Keratinocyte (primary cell): Measurements from ENCODE around the gene CNTF. TPM values are rescaled to one million over a fixed set of nuclear protein-coding genes. Genes with fewer than 3 reads are reported as not detected.

ENCODE experiments used
- DNase-seq: peaks from one replicate; pipeline ENCODE4 v3.0.0-alpha.2; 2011; ENCODE audit warnings: low read depth, missing footprints, low spot score
- FAIRE-seq: peaks from 2 replicates; lab custom pipeline; 2011; peaks lifted over from hg19 to GRCh38; lab: Jason Lieb, UNC
- H2AFZ ChIP-seq: 2 replicates; pipeline ENCODE4 v1.6.0; 2012; ENCODE audit warnings: low read length, control low read depth, inconsistent platforms; ENCODE audit not compliant: control insufficient read depth
- H3K27ac ChIP-seq: 2 replicates; pipeline ENCODE4 v1.5.1; 2011; ENCODE audit warnings: low read length; ENCODE audit not compliant: control insufficient read depth, insufficient read depth
- H3K27me3 ChIP-seq: 3 replicates; pipeline ENCODE4 v1.6.0; 2011; ENCODE audit warnings: low read length; ENCODE audit not compliant: control insufficient read depth, insufficient read depth; ENCODE audit errors: extremely low read depth
- H3K36me3 ChIP-seq, 2 experiments: 2 replicates in 1 of 2; 3 replicates in 1 of 2; pipeline ENCODE4 v1.5.1; 2011; ENCODE audit warnings: low read length in 2 of 2, mild to moderate bottlenecking in 1 of 2; ENCODE audit not compliant: control insufficient read depth in 2 of 2, insufficient read depth in 2 of 2; ENCODE audit errors: extremely low read depth in 1 of 2
- H3K4me1 ChIP-seq: 3 replicates; pipeline ENCODE4 v1.5.1; 2011; ENCODE audit warnings: low read length; ENCODE audit not compliant: control insufficient read depth, insufficient read depth; ENCODE audit errors: extremely low read depth
- H3K4me2 ChIP-seq: 3 replicates; pipeline ENCODE4 v1.6.0; 2011; ENCODE audit warnings: low read depth, low read length; ENCODE audit not compliant: control insufficient read depth, insufficient read depth; ENCODE audit errors: extremely low read depth
- H3K4me3 ChIP-seq, 3 experiments: fragments of 200-600 bp in 1 of 3; sonication (generic) in 1 of 3; 2 replicates in 2 of 3; 3 replicates in 1 of 3; pipeline ENCODE4 v1.5.1; 2011 to 2016; ENCODE audit warnings: low read length in 3 of 3, mild to moderate bottlenecking in 3 of 3, control low read depth in 2 of 3, inconsistent platforms in 1 of 3, low read depth in 1 of 3, mixed read lengths in 1 of 3, mixed run types in 1 of 3, moderate library complexity in 1 of 3; ENCODE audit not compliant: control insufficient read depth in 2 of 3, insufficient read depth in 2 of 3; ENCODE audit errors: extremely low read depth in 1 of 3
- H3K79me2 ChIP-seq: 2 replicates; pipeline ENCODE4 v1.6.0; 2012; ENCODE audit warnings: low read length; ENCODE audit not compliant: control insufficient read depth, insufficient read depth
- H3K9ac ChIP-seq: 3 replicates; pipeline ENCODE4 v1.6.0; 2011; ENCODE audit warnings: low read length; ENCODE audit not compliant: control insufficient read depth, insufficient read depth; ENCODE audit errors: extremely low read depth
- H3K9me1 ChIP-seq: 3 replicates; pipeline ENCODE4 v1.6.0; 2011; ENCODE audit warnings: low read length; ENCODE audit not compliant: control insufficient read depth, insufficient read depth; ENCODE audit errors: extremely low read depth
- H3K9me3 ChIP-seq: 2 replicates; pipeline ENCODE4 v1.5.1; 2012; ENCODE audit warnings: low read depth, low read length; ENCODE audit not compliant: control insufficient read depth
- H4K20me1 ChIP-seq: 3 replicates; pipeline ENCODE4 v1.6.0; 2011; ENCODE audit warnings: low read length; ENCODE audit not compliant: control insufficient read depth, insufficient read depth; ENCODE audit errors: extremely low read depth
- CTCF ChIP-seq, 3 experiments: IDR thresholded peaks in 1 of 3; conservative IDR thresholded peaks in 1 of 3; optimal IDR thresholded peaks in 1 of 3; 2 replicates in 2 of 3; 3 replicates in 1 of 3; pipeline versions ENCODE3 to v1.5.1; 2011; ENCODE audit warnings: low read length in 3 of 3, mild to moderate bottlenecking in 3 of 3, moderate library complexity in 2 of 3, control low read depth in 1 of 3, inconsistent platforms in 1 of 3; ENCODE audit not compliant: insufficient read depth in 2 of 3; ENCODE audit errors: extremely low read depth in 1 of 3
- EZH2 ChIP-seq: IDR thresholded peaks from one replicate; pipeline ENCODE4 v1.6.1; 2012; ENCODE audit warnings: inconsistent platforms, mild to moderate bottlenecking, low read length, moderate library complexity
- dilution Hi-C: fragments of 300-500 bp; cut with MboI; formaldehyde crosslinking; loops from one replicate; pipeline ENCODE4 v1.7.0; 2020; ENCODE audit warnings: low sequenced_read_pairs; ENCODE audit not compliant: extremely low pct_ligation_motif_present
- polyA plus RNA-seq, 5 experiments: library from polyadenylated mRNA; depleted of rRNA in 3 of 5; stranded (reverse) in 3 of 5; stranded (forward) in 1 of 5; unstranded in 1 of 5; fragments of >200 nt; gene quantifications; 1 replicate in 1 of 5; 2 replicates in 3 of 5; 3 replicates in 1 of 5; pipeline versions ENCODE4 v1.2.1 to v1.2.3, GENCODE V29; 2011 to 2012; ENCODE audit warnings: missing spikeins in 2 of 5, low read depth in 1 of 5, low replicate concordance in 1 of 5

The CNTF gene
- polyA plus RNA-seq, 1 donor (not counting 4 experiments of a cell fraction or from before 2014, with no cell fraction given): 1.9 TPM

GRCh38 chr11:58608331-58608730 lies 14.1 kb upstream of the CNTF start:
- Histone ChIP-seq H4K20me1 (no peaks in the 10 kb centered on the region), H3K36me3 (peaks cover 9 to 11% of the 10 kb centered on the region in 2 experiments), H2AFZ (no peak overlapping the region), H3K4me2 (no peak overlapping the region), H3K27me3 (no peaks in the 10 kb centered on the region), H3K4me3 (no peak overlapping the region), H3K9ac (no peak overlapping the region), H3K9me3 (no peaks in the 10 kb centered on the region), H3K9me1 (no peaks in the 10 kb centered on the region), H3K27ac (no peak overlapping the region), H3K4me1 (no peaks in the 10 kb centered on the region), H3K79me2 (peaks cover 63% of the 10 kb centered on the region)
- TF ChIP-seq CTCF (optimal IDR thresholded peaks at IDR 0.05 in 1 of 3, IDR thresholded peaks at IDR 0.05 in 1 of 3, conservative IDR thresholded peaks at IDR 0.05 in 1 of 3; ENCODE audit: extremely low read depth in 1 of 3, insufficient read depth in 2 of 3, low read length in 3 of 3) (no peak), EZH2 (no peak)
- no peak for FAIRE-seq
- no peak for DNase-seq
- dilution Hi-C loops: loop anchor here (10.0 kb wide), 1 partner anchor 546 kb away; no protein-coding TSS in a partner anchor

- Histone ChIP-seq H3K27me3 (no peaks in the 10 kb centered on the region), H3K79me2 (peaks cover 49% of the 10 kb centered on the region), H3K4me1 (no peaks in the 10 kb centered on the region), H3K4me2 (no peak overlapping the region), H3K9me1 (no peaks in the 10 kb centered on the region), H3K9ac (no peak overlapping the region), H3K36me3 (peaks cover 16 to 19% of the 10 kb centered on the region in 2 experiments), H4K20me1 (no peaks in the 10 kb centered on the region), H2AFZ (no peak overlapping the region), H3K9me3 (no peaks in the 10 kb centered on the region), H3K27ac (no peak overlapping the region), H3K4me3 (no peak overlapping the region)
- no peak for DNase-seq
- dilution Hi-C loops: loop anchor here (10.0 kb wide), 1 partner anchor 545 kb away; no protein-coding TSS in a partner anchor
- no peak for FAIRE-seq
- TF ChIP-seq EZH2 (no peak), CTCF (optimal IDR thresholded peaks at IDR 0.05 in 1 of 3, IDR thresholded peaks at IDR 0.05 in 1 of 3, conservative IDR thresholded peaks at IDR 0.05 in 1 of 3; ENCODE audit: extremely low read depth in 1 of 3, insufficient read depth in 2 of 3, low read length in 3 of 3) (no peak)
Measured at GRCh38 chr11:58609723-58610122, 12.7 kb upstream of the CNTF start.
